ENCODE measurements around the gene GUK1.

The GUK1 gene

GRCh38 chr1:228154670-228155571, 14.8 kb downstream of the GUK1 start:
- Mint-ChIP-seq H3K4me1 (ENCODE audit: low read depth) (peaks cover 10% of the 10 kb centered on the region), H3K4me3 (no peak overlapping the region), H3K36me3 (ENCODE audit: low read depth) (no peaks in the 10 kb centered on the region), H3K27me3 (ENCODE audit: low read depth) (no peaks in the 10 kb centered on the region), H3K27ac (no peak overlapping the region), H3K9me3 (no peaks in the 10 kb centered on the region)
- DNase-seq (ENCODE audit: low spot score) = peak; percentile 29

GRCh38 chr1:228155596-228156514, 15.8 kb downstream of the GUK1 start:
- no peaks in the 10 kb centered on the region for H3K36me3 Mint-ChIP-seq (ENCODE audit: low read depth)

GRCh38 chr1:228156515-228156881, 16.4 kb downstream of the GUK1 start:
- DNase-seq (ENCODE audit: low spot score) = no peak
- no peaks in the 10 kb centered on the region for H3K9me3 Mint-ChIP-seq
- H3K27me3 Mint-ChIP-seq (ENCODE audit: low read depth) = no peaks in the 10 kb centered on the region
- no peak overlapping the region for H3K27ac Mint-ChIP-seq
- H3K36me3 Mint-ChIP-seq (ENCODE audit: low read depth) = no peaks in the 10 kb centered on the region
- H3K4me1 Mint-ChIP-seq (ENCODE audit: low read depth) = peaks cover 10% of the 10 kb centered on the region
- no peak overlapping the region for H3K4me3 Mint-ChIP-seq

More at GRCh38 chr1:228155596-228156514, 15.8 kb downstream of the GUK1 start:
- H3K9me3 Mint-ChIP-seq = no peaks in the 10 kb centered on the region
- H3K27me3 Mint-ChIP-seq (ENCODE audit: low read depth) = no peaks in the 10 kb centered on the region
- H3K27ac Mint-ChIP-seq = no peak overlapping the region
- H3K4me1 Mint-ChIP-seq (ENCODE audit: low read depth) = peaks cover 10% of the 10 kb centered on the region
- H3K4me3 Mint-ChIP-seq = no peak overlapping the region
- DNase-seq (ENCODE audit: low spot score) = no peak

- Mint-ChIP-seq H3K27ac (no peak overlapping the region), H3K27me3 (ENCODE audit: low read depth) (no peaks in the 10 kb centered on the region), H3K4me3 (no peak overlapping the region), H3K4me1 (ENCODE audit: low read depth) (peaks cover 10% of the 10 kb centered on the region), H3K9me3 (no peaks in the 10 kb centered on the region), H3K36me3 (ENCODE audit: low read depth) (no peaks in the 10 kb centered on the region)
- DNase-seq (ENCODE audit: low spot score) = no peak
Measured at GRCh38 chr1:228156941-228157728, 17.1 kb downstream of the GUK1 start.

GRCh38 chr1:228157729-228158126, 17.6 kb downstream of the GUK1 start:
- no peaks in the 10 kb centered on the region for H3K9me3 Mint-ChIP-seq
- H3K36me3 Mint-ChIP-seq (ENCODE audit: low read depth) = no peaks in the 10 kb centered on the region
- H3K27me3 Mint-ChIP-seq (ENCODE audit: low read depth) = no peaks in the 10 kb centered on the region
- no peak overlapping the region for H3K27ac Mint-ChIP-seq
- no peak overlapping the region for H3K4me3 Mint-ChIP-seq
- H3K4me1 Mint-ChIP-seq (ENCODE audit: low read depth) = peaks cover 10% of the 10 kb centered on the region
- no peak for DNase-seq (ENCODE audit: low spot score)

- no peak overlapping the region for H3K4me3 Mint-ChIP-seq
- no peak for DNase-seq (ENCODE audit: low spot score)
- H3K4me1 Mint-ChIP-seq (ENCODE audit: low read depth) = peaks cover 10% of the 10 kb centered on the region
- no peaks in the 10 kb centered on the region for H3K9me3 Mint-ChIP-seq
- H3K27me3 Mint-ChIP-seq (ENCODE audit: low read depth) = no peaks in the 10 kb centered on the region
- H3K36me3 Mint-ChIP-seq (ENCODE audit: low read depth) = no peaks in the 10 kb centered on the region
- no peak overlapping the region for H3K27ac Mint-ChIP-seq
Measured at GRCh38 chr1:228158151-228159007, 18.3 kb downstream of the GUK1 start.

- Mint-ChIP-seq H3K4me1 (ENCODE audit: low read depth) (peaks cover 11% of the 10 kb centered on the region), H3K4me3 (no peak overlapping the region), H3K27me3 (ENCODE audit: low read depth) (no peaks in the 10 kb centered on the region), H3K27ac (no peak overlapping the region), H3K9me3 (no peaks in the 10 kb centered on the region), H3K36me3 (ENCODE audit: low read depth) (no peaks in the 10 kb centered on the region)
- DNase-seq (ENCODE audit: low spot score) = no peak
Measured at GRCh38 chr1:228159008-228159665, 19.1 kb downstream of the GUK1 start.

DNA sequence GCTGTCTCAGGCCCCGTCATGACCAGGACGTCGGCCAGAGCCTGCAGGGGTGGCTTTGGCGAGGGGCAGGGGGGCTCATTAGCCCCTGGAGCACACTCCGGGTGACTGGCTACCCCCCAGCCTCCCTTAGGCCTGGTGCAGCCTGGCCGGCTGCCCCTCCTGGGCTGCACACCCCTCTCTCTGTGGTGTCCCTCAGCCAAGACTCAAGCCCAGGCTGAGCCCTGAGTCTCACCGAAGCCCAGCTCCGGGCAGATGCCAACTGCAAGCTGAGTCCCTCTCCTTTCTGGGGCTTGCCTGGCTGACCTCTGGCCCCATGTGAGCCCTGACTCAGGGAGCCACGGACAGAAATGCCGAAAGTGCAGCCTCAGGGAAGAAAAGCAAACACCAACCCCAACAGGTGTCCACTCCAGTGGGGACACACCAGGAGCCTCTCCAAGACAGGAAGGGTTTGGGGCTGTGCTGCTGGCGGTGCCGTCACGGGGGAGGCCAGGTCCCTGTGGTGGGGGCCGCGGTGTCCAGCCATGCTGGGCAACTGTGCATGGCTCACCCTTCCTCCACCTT, 20.2 kb downstream of the GUK1 start:
- H3K27ac Mint-ChIP-seq = no peak overlapping the region
- no peak overlapping the region for H3K4me3 Mint-ChIP-seq
- no peaks in the 10 kb centered on the region for H3K36me3 Mint-ChIP-seq (ENCODE audit: low read depth)
- H3K4me1 Mint-ChIP-seq (ENCODE audit: low read depth) = peaks cover 13% of the 10 kb centered on the region
- H3K27me3 Mint-ChIP-seq (ENCODE audit: low read depth) = no peaks in the 10 kb centered on the region
- H3K9me3 Mint-ChIP-seq = no peaks in the 10 kb centered on the region
- DNase-seq (ENCODE audit: low spot score) = no peak

GRCh38 chr1:228161362-228161761, 21.3 kb downstream of the GUK1 start:
- Mint-ChIP-seq H3K27ac (no peak overlapping the region), H3K4me3 (no peak overlapping the region), H3K27me3 (ENCODE audit: low read depth) (no peaks in the 10 kb centered on the region), H3K9me3 (no peaks in the 10 kb centered on the region), H3K4me1 (ENCODE audit: low read depth) (peaks cover 13% of the 10 kb centered on the region), H3K36me3 (ENCODE audit: low read depth) (no peaks in the 10 kb centered on the region)
- no peak for DNase-seq (ENCODE audit: low spot score)

GRCh38 chr1:228161866-228162265, 21.8 kb downstream of the GUK1 start:
- Mint-ChIP-seq H3K4me3 (no peak overlapping the region), H3K27ac (no peak overlapping the region), H3K9me3 (no peaks in the 10 kb centered on the region), H3K27me3 (ENCODE audit: low read depth) (no peaks in the 10 kb centered on the region), H3K36me3 (ENCODE audit: low read depth) (no peaks in the 10 kb centered on the region), H3K4me1 (ENCODE audit: low read depth) (peaks cover 18% of the 10 kb centered on the region)
- no peak for DNase-seq (ENCODE audit: low spot score)

GRCh38 chr1:228162286-228163006, 22.4 kb downstream of the GUK1 start:
- no peaks in the 10 kb centered on the region for H3K9me3 Mint-ChIP-seq

More at GRCh38 chr1:228162286-228163006, 22.4 kb downstream of the GUK1 start:
- Mint-ChIP-seq H3K36me3 (ENCODE audit: low read depth) (no peaks in the 10 kb centered on the region), H3K4me1 (ENCODE audit: low read depth) (peaks cover 18% of the 10 kb centered on the region), H3K27ac (no peak overlapping the region), H3K4me3 (no peak overlapping the region), H3K27me3 (ENCODE audit: low read depth) (no peaks in the 10 kb centered on the region)
- no peak for DNase-seq (ENCODE audit: low spot score)
